Skeletal muscle tissue (tissue), 4 donors: ENCODE results near the gene CCDC15. TPM values are rescaled to one million over a fixed set of nuclear protein-coding genes. Genes with fewer than 3 reads are reported as not detected.
"Not testable (repeated sequence)": the region's sequence is repeated elsewhere in the genome, so short reads cannot be mapped to it uniquely, and the experiment has no call there.

ENCODE experiments used
- H3K27ac ChIP-seq: one replicate; pipeline ENCODE4 v1.7.0; 2013; ENCODE audit warnings: mild to moderate bottlenecking, low read depth, low read length, inconsistent platforms
- H3K27me3 ChIP-seq, 3 donors: one replicate each; pipeline ENCODE4 v1.7.0; 2013; ENCODE audit warnings: low read length in 3 of 3; ENCODE audit not compliant: control insufficient read depth in 3 of 3, insufficient read depth in 3 of 3
- H3K36me3 ChIP-seq, 3 donors: one replicate each; pipeline ENCODE4 v1.7.0; 2013; ENCODE audit warnings: low read length in 3 of 3; ENCODE audit not compliant: control insufficient read depth in 3 of 3, insufficient read depth in 3 of 3
- H3K4me1 ChIP-seq, 3 donors: one replicate each; pipeline ENCODE4 v1.7.0; 2013; ENCODE audit warnings: low read length in 3 of 3, mild to moderate bottlenecking in 3 of 3; ENCODE audit not compliant: control insufficient read depth in 3 of 3, insufficient read depth in 3 of 3
- H3K4me3 ChIP-seq, 3 donors: one replicate each; pipeline ENCODE4 v1.7.0; 2013; ENCODE audit warnings: low read length in 3 of 3
- H3K9ac ChIP-seq, 3 donors: one replicate each; pipeline ENCODE4 v1.7.0; 2013; ENCODE audit warnings: low read length in 3 of 3, mild to moderate bottlenecking in 3 of 3, moderate library complexity in 2 of 3, low read depth in 1 of 3
- H3K9me3 ChIP-seq, 3 donors: one replicate each; pipeline ENCODE4 v1.7.0; 2013; ENCODE audit warnings: low read length in 3 of 3; ENCODE audit not compliant: control insufficient read depth in 3 of 3
- total RNA-seq: library from RNA; depleted of rRNA; stranded (reverse); fragments of >200 nt; gene quantifications from one replicate; pipeline ENCODE4 v1.2.3, GENCODE V29; 2014
- donor health status: Osteomylitis.

The CCDC15 gene
- total RNA-seq, 1 donor from 2014 or later: 2.6 TPM

DNA sequence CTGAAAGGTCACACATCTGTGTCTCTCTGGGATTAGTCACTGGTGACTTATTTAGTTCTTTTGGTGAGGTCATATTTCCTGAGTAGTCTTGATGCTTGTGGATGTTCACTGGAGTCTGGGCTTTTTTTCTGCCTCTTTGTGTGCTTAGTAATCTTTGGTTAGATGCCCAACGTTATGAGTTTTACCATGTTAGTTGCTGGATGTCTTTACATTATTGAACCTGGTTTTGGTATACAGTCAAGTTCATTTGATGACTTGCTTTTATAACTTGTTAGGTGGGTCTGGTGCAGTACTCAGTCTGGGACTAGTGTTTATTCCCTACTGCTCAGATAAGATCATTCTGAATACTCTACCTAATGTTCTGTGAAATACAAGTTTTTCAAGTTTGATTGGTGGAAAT lies 82.9 kb downstream of the CCDC15 start:
- no peaks in the 10 kb centered on the region for H3K9me3 ChIP-seq
- H3K4me3 ChIP-seq: no peak overlapping the region
- H3K4me1 ChIP-seq: no peaks in the 10 kb centered on the region
- H3K36me3 ChIP-seq: no peaks in the 10 kb centered on the region
- H3K27ac ChIP-seq: no peak overlapping the region
- no peaks in the 10 kb centered on the region for H3K27me3 ChIP-seq
- no peak overlapping the region for H3K9ac ChIP-seq

DNA sequence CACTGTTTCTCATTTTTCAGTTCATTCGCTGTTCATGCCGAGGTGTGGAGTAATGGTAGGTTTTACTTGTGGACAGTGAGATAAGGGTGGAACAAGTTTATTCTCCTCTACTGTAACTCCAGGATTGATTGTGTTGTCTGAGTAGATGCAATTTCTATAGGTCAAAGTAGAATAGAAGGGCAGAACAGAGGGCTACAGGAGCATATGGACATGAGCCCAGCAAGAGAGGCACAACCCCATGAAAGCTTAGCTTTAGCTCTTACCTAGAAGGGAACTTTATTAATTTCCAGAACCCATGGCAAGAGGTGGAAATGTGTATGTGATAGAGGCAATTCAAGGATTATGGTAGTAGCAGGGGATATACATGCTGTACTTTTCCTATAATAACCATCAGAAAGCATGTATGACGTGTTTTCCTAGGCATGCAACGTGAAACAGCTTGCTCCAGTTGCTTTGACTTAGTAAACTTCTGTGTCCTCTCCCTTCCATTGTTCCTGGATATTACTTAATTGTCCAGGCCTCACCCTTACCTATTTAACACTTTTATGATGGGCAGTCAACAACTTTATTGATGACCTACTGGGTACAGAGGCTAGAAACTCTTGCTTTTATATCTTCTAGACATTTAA lies 95.3 kb downstream of the CCDC15 start:
- H3K27ac ChIP-seq: no peak overlapping the region

DNA sequence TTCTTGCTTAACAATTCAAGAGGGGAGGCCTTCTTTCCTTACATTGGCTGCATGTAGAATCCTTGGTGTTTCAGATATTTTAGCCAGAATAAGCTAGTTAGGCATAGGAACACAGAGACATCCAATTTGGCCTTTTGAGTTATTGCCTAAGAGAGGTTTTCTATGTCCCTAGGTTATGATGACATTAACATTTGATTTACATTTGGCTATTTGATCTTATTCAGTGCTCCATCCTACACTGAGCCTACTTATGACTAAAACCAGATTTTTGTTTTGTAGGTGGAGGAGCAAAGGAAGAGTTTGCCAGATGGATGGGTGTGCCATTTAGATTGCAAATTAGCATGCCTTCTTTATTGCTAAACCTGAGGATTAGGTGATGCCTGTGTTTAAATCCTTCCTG lies 98.0 kb downstream of the CCDC15 start:
- no peaks in the 10 kb centered on the region for H3K9me3 ChIP-seq
- H3K4me1 ChIP-seq: no peaks in the 10 kb centered on the region
- no peaks in the 10 kb centered on the region for H3K36me3 ChIP-seq
- H3K27me3 ChIP-seq: no peaks in the 10 kb centered on the region
- H3K4me3 ChIP-seq: no peak overlapping the region
- H3K27ac ChIP-seq: no peak overlapping the region
- H3K9ac ChIP-seq: no peak overlapping the region

More for the DNA sequence above, 95.3 kb downstream of the CCDC15 start:
- no peaks in the 10 kb centered on the region for H3K27me3 ChIP-seq
- no peaks in the 10 kb centered on the region for H3K4me1 ChIP-seq
- H3K9ac ChIP-seq: no peak overlapping the region
- no peaks in the 10 kb centered on the region for H3K36me3 ChIP-seq
- no peaks in the 10 kb centered on the region for H3K9me3 ChIP-seq
- H3K4me3 ChIP-seq: no peak overlapping the region

DNA sequence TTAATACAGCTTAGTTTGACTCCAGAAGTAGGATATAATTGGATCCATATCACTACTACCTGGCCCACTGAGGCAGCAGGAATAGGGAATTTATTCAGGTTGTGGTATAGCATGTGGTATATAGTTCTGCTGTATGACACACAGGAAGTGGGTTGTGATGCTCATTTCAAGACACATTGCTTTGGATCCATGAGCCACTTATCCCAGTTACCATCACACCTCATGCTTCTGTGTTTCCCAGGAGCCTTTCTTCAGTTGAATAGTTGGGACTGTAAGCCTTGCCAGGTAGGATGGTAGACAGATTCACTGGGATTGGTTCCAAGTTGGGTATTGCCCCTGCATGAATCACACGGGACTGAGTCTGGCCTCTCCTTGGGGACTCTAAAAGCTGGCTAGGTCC lies 99.2 kb downstream of the CCDC15 start:
- H3K27ac ChIP-seq: no peak overlapping the region
- H3K4me1 ChIP-seq: no peaks in the 10 kb centered on the region
- H3K27me3 ChIP-seq: no peaks in the 10 kb centered on the region
- H3K9ac ChIP-seq: no peak overlapping the region
- no peaks in the 10 kb centered on the region for H3K36me3 ChIP-seq
- H3K9me3 ChIP-seq: no peaks in the 10 kb centered on the region
- no peak overlapping the region for H3K4me3 ChIP-seq

DNA sequence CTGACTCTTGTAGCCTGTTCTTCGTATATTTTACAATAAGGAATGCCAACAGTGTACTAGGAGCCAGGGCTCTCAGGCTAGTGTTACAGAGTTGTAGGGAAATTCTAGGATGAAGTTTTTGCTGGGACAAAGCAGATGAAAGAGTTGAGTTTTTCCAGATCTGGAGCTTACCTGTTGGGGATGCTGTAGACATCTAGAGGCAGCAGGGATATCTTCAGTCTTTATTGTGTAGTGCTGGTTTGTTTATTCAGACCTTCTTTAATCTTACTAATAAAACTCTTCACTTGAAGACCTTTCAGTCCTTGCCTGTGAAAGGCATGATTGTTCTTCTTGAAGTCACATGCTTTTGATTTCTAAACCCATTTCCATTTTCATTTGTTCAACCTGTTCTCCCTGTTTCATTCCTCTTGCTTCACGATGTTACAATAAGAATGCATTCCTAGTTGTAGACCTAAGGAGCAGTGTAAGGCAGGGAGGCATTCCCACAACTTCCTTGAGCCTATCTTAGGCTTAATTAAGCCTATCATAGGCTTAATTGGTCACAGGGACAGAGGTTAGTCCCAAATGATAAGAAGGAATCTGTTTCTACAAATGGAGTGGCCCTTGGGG lies 101.2 kb downstream of the CCDC15 start:
- Histone ChIP-seq H3K27me3 (no peaks in the 10 kb centered on the region), H3K4me1 (no peaks in the 10 kb centered on the region), H3K27ac (no peak overlapping the region), H3K9ac (no peak overlapping the region), H3K9me3 (no peaks in the 10 kb centered on the region), H3K36me3 (no peaks in the 10 kb centered on the region), H3K4me3 (no peak overlapping the region)

DNA sequence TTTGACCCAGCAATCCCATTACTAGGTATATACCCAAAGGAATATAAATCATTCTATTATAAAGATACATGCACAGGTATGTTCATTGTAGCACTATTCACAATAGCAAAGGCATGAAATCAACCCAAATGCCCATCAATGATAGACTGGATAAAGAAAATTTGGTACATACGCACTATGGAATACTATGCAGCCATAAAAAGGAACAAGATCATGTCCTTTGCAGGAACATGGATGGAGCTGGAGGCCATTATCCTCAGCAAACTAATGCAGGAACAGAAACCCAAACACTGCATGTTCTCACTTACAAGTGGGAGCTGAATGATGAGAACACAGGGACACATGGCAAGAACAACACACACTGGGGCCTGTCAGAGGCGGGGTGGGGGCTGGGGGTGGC lies 102.1 kb downstream of the CCDC15 start:
- H3K9me3 ChIP-seq, H3K27ac ChIP-seq, H3K4me1 ChIP-seq, H3K36me3 ChIP-seq, H3K4me3 ChIP-seq, H3K9ac ChIP-seq, H3K27me3 ChIP-seq: not testable (repeated sequence)

DNA sequence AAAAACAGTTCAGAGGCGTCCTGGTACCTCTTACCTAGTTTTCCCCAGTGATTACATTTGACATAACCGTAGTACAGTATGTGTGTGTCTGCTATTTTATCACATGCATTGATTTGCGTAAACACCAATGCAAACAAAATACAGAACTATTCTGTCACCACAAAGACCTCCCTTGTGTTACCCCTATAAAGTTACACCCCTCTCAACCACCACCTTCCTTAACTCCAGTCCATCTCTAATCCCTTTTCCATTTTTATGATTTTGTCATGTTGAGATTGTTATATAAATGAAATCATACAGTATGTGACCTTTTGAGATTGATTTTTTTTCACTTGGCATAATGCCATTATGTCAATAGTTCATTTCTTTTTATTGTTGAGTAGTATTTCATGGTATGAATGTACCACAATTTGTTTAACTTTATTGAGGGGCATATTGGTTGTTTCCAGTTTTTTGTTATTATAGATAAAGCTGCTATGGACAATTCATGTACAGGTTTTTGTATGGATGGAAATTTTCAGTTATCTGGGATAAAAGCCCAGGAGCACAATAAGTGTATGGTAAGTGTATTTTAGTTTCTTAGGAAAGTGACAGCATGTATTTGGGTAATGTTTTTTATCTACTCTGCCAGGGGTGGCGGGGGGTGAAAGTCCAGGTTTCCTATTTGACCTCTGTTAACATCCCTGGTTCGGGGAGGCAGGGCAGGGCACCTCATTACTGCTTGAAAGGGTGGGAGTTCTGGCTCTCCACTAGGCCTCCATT lies 103.1 kb downstream of the CCDC15 start:
- no peaks in the 10 kb centered on the region for H3K36me3 ChIP-seq
- no peaks in the 10 kb centered on the region for H3K4me1 ChIP-seq
- H3K27me3 ChIP-seq: no peaks in the 10 kb centered on the region
- H3K9me3 ChIP-seq: no peaks in the 10 kb centered on the region
- no peak overlapping the region for H3K9ac ChIP-seq
- H3K27ac ChIP-seq: no peak overlapping the region
- H3K4me3 ChIP-seq: no peak overlapping the region

DNA sequence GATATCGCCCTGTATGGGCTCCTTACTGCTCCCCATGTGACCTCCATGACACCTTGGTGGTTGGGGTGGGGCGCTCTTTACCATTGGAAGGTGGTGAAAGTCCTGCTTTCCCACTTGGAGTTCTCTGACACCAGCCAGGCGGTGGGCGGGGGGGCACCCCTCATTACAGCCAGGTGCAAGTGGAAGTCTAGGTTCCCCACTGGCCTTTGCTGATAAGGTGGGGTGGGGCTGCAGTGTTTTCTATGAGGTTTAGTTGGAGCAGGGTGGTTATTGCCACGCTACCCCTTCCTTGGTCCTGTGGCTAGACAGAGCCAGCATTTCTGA lies 103.7 kb downstream of the CCDC15 start:
- no peaks in the 10 kb centered on the region for H3K27me3 ChIP-seq
- H3K4me1 ChIP-seq: peaks cover 0 to 2% (median 0%) of the 10 kb centered on the region in 3 donors
- no peak overlapping the region for H3K27ac ChIP-seq

DNA sequence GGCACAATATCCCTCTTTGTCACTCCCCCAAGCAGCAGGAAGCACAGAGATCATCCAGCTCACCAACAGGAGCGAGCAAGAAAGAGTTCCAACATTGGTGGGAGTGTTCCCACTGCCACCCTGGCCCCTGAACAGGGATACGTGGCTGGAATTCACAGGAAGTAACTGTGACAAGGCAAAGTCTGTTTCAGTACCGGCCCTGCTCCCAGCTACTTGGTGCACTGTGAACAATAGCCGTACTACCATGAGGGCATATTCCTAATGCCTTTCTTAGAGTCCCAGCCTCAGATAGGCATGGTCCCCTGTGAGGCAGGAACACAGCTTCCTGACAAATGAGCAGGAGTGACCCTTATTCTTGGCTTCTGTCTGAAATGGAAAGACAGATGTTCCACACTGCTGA lies 107.3 kb downstream of the CCDC15 start:
- no peak overlapping the region for H3K4me3 ChIP-seq
- H3K36me3 ChIP-seq: no peaks in the 10 kb centered on the region
- no peak overlapping the region for H3K9ac ChIP-seq
- no peak overlapping the region for H3K27ac ChIP-seq
- H3K27me3 ChIP-seq: peaks cover 0 to 4% (median 3%) of the 10 kb centered on the region in 3 donors
- H3K9me3 ChIP-seq: no peaks in the 10 kb centered on the region
- H3K4me1 ChIP-seq: peaks cover 5 to 12% (median 9%) of the 10 kb centered on the region in 3 donors

More for the DNA sequence above, 103.7 kb downstream of the CCDC15 start:
- no peaks in the 10 kb centered on the region for H3K36me3 ChIP-seq
- H3K9me3 ChIP-seq: no peaks in the 10 kb centered on the region
- H3K9ac ChIP-seq: no peak overlapping the region
- H3K4me3 ChIP-seq: no peak overlapping the region

DNA sequence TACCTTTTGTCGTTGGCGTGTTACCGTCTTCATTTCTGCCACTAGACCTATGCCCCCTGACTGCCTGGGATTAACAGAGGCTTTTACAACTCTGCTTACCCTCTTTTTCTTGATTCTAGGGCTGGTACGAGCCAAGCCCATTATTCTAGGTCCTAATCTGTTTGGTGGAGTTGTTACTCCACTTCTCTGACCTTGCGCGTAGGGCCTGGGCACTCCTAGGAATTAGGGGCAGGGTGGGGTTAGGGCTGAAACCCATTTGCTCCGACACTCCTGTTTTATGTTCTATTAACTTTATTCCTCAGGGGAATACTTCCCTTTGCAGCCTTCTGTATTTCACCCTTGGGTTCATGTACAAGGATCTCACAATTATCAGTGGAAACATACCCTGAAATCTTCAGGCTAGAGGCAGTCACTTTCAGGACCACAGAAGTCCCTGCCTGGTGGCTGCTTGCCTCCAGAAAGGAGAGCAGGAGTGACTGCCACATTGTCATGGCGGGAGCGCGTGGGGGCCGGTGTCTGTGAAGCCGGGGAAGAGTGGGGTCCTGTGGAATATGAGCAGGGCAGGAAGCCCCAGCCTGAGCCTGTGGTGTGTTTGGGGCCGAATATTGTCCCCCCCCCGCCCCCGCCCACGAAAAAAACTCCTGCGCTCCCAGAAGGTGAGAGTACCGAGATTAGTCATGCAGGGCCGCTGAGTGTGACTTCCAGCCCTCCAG lies 108.4 kb downstream of the CCDC15 start:
- Histone ChIP-seq H3K36me3 (no peaks in the 10 kb centered on the region), H3K27ac (peak overlapping the region; percentile 46), H3K4me1 (peaks cover 5 to 12% (median 9%) of the 10 kb centered on the region in 3 donors), H3K27me3 (peaks cover 0 to 6% (median 5%) of the 10 kb centered on the region in 3 donors), H3K9ac (peak overlapping the region; percentile 66 to 83 (median 74)), H3K9me3 (no peaks in the 10 kb centered on the region), H3K4me3 (peak overlapping the region; percentile 81 to 93 (median 85))
